Panc1 (cell line): ENCODE measurements around the gene PLEKHA7. TPM values are rescaled to one million over a fixed set of nuclear protein-coding genes. Genes with fewer than 3 reads are reported as not detected.

ENCODE experiments used
- ATAC-seq: fragments of 200-7000 bp; cut with Tn5 transposase; 2 replicates; pipeline ENCODE4 v1.9.1; 2020; ENCODE audit warnings: mild to moderate bottlenecking, moderate library complexity
- BruUV-seq: library from RNA; stranded (reverse); fragments of 400-500 nt; replicated peaks from 2 replicates; lab custom pipeline; 2021; lab: Mats Ljungman, UMichigan
- CTCF ChIA-PET: fragments of 300-600 bp; sonication (Branson Sonifier 250); formaldehyde crosslinking; loops from one replicate; lab custom pipeline; 2022; ENCODE audit warnings: antibody characterized with exemption; lab: Charles Lee
- POLR2A ChIA-PET: fragments of 300-600 bp; sonication (Branson Sonifier 250); formaldehyde crosslinking; loops from one replicate; lab custom pipeline; 2022; ENCODE audit warnings: antibody characterized with exemption; lab: Charles Lee
- DNase-seq: peaks from one replicate; pipeline ENCODE4 v3.0.0-alpha.2; 2010; ENCODE audit warnings: low read depth, low spot score
- H3K27ac ChIP-seq: 2 replicates; pipeline ENCODE4 v1.5.1; 2011; ENCODE audit warnings: mild to moderate bottlenecking, low read length, inconsistent platforms
- H3K27me3 ChIP-seq: fragments of 200-500 bp; sonication (Bioruptor generic); 2 replicates; pipeline ENCODE4 v1.6.0; 2014; ENCODE audit warnings: low read length, inconsistent platforms; ENCODE audit not compliant: control insufficient read depth, insufficient read depth
- H3K36me3 ChIP-seq: fragments of 200-500 bp; sonication (Bioruptor generic); 2 replicates; pipeline ENCODE4 v1.5.1; 2014; ENCODE audit warnings: inconsistent platforms, mild to moderate bottlenecking, low read length, moderate library complexity; ENCODE audit not compliant: control insufficient read depth, insufficient read depth
- H3K4me1 ChIP-seq: 2 replicates; pipeline ENCODE4 v1.5.1; 2011; ENCODE audit warnings: inconsistent platforms, mild to moderate bottlenecking, low read length, moderate library complexity; ENCODE audit not compliant: control insufficient read depth, insufficient read depth
- H3K4me3 ChIP-seq, 2 experiments: 2 replicates each; pipeline ENCODE4 v1.5.1; 2011 to 2012; ENCODE audit warnings: low read depth in 2 of 2, low read length in 2 of 2, mild to moderate bottlenecking in 2 of 2, inconsistent platforms in 1 of 2, moderate library complexity in 1 of 2
- H3K9me3 ChIP-seq: fragments of 200-500 bp; sonication (Bioruptor generic); 2 replicates; pipeline ENCODE4 v1.5.1; 2014; ENCODE audit warnings: low read depth, mild to moderate bottlenecking, inconsistent platforms, low read length, moderate library complexity; ENCODE audit not compliant: control insufficient read depth, insufficient read depth
- POLR2AphosphoS5 ChIP-seq: IDR thresholded peaks from 2 replicates; pipeline ENCODE4 v1.6.1; 2012; ENCODE audit warnings: mild to moderate bottlenecking, low read depth, low read length, moderate library complexity
- SIN3A ChIP-seq: IDR thresholded peaks from 2 replicates; pipeline ENCODE4 v1.6.1; 2012; ENCODE audit warnings: low read depth, mild to moderate bottlenecking, low read length, moderate library complexity, borderline replicate concordance; ENCODE audit not compliant: insufficient read depth
- TCF7L2 ChIP-seq: IDR thresholded peaks from 2 replicates; pipeline ENCODE4 v1.6.1; 2011; ENCODE audit warnings: mild to moderate bottlenecking, low read depth, low read length, inconsistent platforms
- in situ Hi-C: cut with HindIII; loops from 2 replicates; pipeline ENCODE4 v1.10.0; 2016; ENCODE audit warnings: low sequenced_read_pairs, low pct_unique_long_range_greater_than_20kb
- intact Hi-C: fragments of 100-400 bp; cut with micrococcal nuclease; formaldehyde crosslinking; loops from one replicate; pipeline ENCODE4 v1.10.0; 2022; ENCODE audit not compliant: unreplicated experiment
- total RNA-seq: library from RNA; stranded (reverse); gene quantifications from one replicate; pipeline ENCODE4 v1.2.1, GENCODE V29; 2021; ENCODE audit not compliant: unreplicated experiment
- TF ChIP-seq, protein P1 (sequence below): fragments of 450-650 bp; IDR thresholded peaks from 2 replicates; pipeline ENCODE4 v1.5.1; 2017; ENCODE audit warnings: mild to moderate bottlenecking
- TF ChIP-seq, protein P2 (sequence below), 2 experiments: IDR thresholded peaks; 2 replicates each; pipeline ENCODE4 v1.6.1; 2011 to 2012; ENCODE audit warnings: low read depth in 2 of 2, control low read depth in 1 of 2, low read length in 1 of 2, mild to moderate bottlenecking in 1 of 2, moderate library complexity in 1 of 2; ENCODE audit not compliant: insufficient read depth in 1 of 2

The PLEKHA7 gene
- total RNA-seq, 1 experiment from 2014 or later = 11.6 TPM

DNA sequence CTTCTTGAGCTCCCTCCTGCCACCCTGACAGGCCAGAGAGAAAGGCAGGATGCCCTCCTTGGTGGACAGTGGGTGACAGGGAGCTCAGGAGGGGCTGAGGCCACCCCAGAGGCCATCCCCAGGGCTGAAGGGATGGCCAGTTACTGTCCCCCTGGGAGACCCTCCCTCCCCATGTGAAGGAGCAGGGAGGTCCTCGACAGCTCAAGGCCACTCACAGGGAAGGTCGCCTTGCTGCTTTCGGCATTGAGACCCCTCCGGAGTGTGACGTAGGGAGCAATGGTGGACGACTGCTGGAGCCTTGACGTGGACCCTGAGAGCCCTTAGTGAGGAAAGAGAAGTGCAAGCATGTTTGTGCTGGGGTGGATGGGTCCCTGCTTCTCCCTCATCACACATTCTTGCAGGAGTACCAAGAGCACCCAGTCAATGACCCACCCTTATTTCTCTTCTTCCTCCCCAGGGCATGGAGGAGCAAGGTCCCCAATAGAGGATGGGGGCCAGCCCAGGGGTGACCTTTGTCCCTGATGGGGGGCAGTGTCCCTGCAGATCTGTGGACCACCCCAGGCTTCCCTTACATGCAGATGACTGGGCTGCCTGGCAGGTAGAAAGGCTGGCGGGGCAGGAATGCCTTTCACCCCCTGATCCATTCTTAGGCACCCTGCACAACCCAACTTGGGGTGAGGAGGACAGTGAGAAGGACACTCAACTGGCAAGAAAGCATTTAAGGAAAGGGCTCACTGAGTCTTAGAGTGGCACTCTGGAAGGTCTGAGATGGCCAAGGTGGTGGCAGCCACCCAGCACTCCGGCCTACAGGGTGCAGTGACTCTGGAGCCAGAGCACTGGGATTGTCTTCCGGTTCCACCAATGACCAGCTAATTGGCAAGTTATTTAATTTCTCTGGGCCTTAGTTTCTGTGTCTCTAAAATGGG lies 224.4 kb downstream of the PLEKHA7 start:
- in situ Hi-C loops = no loop called here
- ATAC-seq (no peak), DNase-seq (no peak)
- no peaks in the 10 kb centered on the region for H3K27me3 ChIP-seq
- ChIA-PET CTCF (interaction anchor here (0.6 kb wide), 1 partner anchor 80 kb away, joined by 4 read pairs; no protein-coding TSS in a partner anchor), POLR2A (no interaction called here)
- no peaks in the 10 kb centered on the region for H3K9me3 ChIP-seq
- H3K36me3 ChIP-seq = no peaks in the 10 kb centered on the region
- no peak overlapping the region for H3K4me3 ChIP-seq
- peaks cover 4% of the 10 kb centered on the region; the same call in 1 of the 2 replicates for H3K4me1 ChIP-seq
- no peak overlapping the region for H3K27ac ChIP-seq
- intact Hi-C loops = loop anchor here (10.0 kb wide), 1 partner anchor 275 kb away; no protein-coding TSS in a partner anchor
- no TSS peak for BruUV-seq
- no peak for TF ChIP-seq POLR2AphosphoS5
- TF ChIP-seq, protein P1, sequence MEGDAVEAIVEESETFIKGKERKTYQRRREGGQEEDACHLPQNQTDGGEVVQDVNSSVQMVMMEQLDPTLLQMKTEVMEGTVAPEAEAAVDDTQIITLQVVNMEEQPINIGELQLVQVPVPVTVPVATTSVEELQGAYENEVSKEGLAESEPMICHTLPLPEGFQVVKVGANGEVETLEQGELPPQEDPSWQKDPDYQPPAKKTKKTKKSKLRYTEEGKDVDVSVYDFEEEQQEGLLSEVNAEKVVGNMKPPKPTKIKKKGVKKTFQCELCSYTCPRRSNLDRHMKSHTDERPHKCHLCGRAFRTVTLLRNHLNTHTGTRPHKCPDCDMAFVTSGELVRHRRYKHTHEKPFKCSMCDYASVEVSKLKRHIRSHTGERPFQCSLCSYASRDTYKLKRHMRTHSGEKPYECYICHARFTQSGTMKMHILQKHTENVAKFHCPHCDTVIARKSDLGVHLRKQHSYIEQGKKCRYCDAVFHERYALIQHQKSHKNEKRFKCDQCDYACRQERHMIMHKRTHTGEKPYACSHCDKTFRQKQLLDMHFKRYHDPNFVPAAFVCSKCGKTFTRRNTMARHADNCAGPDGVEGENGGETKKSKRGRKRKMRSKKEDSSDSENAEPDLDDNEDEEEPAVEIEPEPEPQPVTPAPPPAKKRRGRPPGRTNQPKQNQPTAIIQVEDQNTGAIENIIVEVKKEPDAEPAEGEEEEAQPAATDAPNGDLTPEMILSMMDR = no peak
- TF ChIP-seq, protein P2, sequence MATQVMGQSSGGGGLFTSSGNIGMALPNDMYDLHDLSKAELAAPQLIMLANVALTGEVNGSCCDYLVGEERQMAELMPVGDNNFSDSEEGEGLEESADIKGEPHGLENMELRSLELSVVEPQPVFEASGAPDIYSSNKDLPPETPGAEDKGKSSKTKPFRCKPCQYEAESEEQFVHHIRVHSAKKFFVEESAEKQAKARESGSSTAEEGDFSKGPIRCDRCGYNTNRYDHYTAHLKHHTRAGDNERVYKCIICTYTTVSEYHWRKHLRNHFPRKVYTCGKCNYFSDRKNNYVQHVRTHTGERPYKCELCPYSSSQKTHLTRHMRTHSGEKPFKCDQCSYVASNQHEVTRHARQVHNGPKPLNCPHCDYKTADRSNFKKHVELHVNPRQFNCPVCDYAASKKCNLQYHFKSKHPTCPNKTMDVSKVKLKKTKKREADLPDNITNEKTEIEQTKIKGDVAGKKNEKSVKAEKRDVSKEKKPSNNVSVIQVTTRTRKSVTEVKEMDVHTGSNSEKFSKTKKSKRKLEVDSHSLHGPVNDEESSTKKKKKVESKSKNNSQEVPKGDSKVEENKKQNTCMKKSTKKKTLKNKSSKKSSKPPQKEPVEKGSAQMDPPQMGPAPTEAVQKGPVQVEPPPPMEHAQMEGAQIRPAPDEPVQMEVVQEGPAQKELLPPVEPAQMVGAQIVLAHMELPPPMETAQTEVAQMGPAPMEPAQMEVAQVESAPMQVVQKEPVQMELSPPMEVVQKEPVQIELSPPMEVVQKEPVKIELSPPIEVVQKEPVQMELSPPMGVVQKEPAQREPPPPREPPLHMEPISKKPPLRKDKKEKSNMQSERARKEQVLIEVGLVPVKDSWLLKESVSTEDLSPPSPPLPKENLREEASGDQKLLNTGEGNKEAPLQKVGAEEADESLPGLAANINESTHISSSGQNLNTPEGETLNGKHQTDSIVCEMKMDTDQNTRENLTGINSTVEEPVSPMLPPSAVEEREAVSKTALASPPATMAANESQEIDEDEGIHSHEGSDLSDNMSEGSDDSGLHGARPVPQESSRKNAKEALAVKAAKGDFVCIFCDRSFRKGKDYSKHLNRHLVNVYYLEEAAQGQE (IDR thresholded peaks at IDR 0.05; ENCODE audit: insufficient read depth in 1 of 2, low read depth in 2 of 2, low read length in 1 of 2) = no peak
- no peak for TF ChIP-seq SIN3A
- no peak for TF ChIP-seq TCF7L2

DNA sequence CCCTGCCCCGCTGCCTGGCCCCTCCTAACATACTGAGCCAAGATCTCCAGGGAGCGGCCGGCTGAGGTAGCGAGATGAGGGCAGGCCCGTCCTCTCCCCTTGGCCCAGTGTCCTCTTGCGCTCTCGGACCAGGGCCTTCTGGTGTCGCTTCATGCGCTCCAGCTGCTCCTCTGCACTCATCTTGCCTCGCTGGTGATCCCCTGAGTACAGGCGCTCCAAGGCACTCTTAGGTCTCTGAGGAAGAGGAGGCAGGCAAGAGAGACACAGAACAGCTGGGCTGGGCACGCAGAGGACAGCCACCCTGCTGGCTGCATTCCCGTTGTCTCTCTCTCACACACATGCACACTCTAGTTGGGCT lies 225.2 kb downstream of the PLEKHA7 start:
- Histone ChIP-seq H3K36me3 (no peaks in the 10 kb centered on the region), H3K4me1 (peaks cover 4% of the 10 kb centered on the region; the same call in 1 of the 2 replicates), H3K9me3 (no peaks in the 10 kb centered on the region), H3K4me3 (no peak overlapping the region), H3K27me3 (no peaks in the 10 kb centered on the region), H3K27ac (no peak overlapping the region)
- intact Hi-C loops (loop anchor here (10.0 kb wide), 1 partner anchor 276 kb away; no protein-coding TSS in a partner anchor), in situ Hi-C loops (no loop called here)
- CTCF ChIA-PET = interaction anchor here (0.6 kb wide), 1 partner anchor 79 kb away, joined by 4 read pairs; no protein-coding TSS in a partner anchor
- BruUV-seq = no TSS peak
- DNase-seq = no peak
- TF ChIP-seq, protein P1 = no peak
- no peak for TF ChIP-seq POLR2AphosphoS5
- TF ChIP-seq TCF7L2 = no peak
- TF ChIP-seq, protein P2 (IDR thresholded peaks at IDR 0.05; ENCODE audit: insufficient read depth in 1 of 2, low read depth in 2 of 2, low read length in 1 of 2) = no peak
- no peak for TF ChIP-seq SIN3A
- POLR2A ChIA-PET = no interaction called here
- no peak for ATAC-seq
